SIG-M5 (cell line): ENCODE results near the gene NACC1.
A peak's percentile ranks its signal among the peaks of the same experiment; 100 is the strongest.
"Not testable (repeated sequence)": the region's sequence is repeated elsewhere in the genome, so short reads cannot be mapped to it uniquely, and the experiment has no call there.

Experiments
- DNase-seq: peaks from one replicate; lab custom pipeline; 2025; lab: John Stamatoyannopoulos, UW

The NACC1 gene

DNA sequence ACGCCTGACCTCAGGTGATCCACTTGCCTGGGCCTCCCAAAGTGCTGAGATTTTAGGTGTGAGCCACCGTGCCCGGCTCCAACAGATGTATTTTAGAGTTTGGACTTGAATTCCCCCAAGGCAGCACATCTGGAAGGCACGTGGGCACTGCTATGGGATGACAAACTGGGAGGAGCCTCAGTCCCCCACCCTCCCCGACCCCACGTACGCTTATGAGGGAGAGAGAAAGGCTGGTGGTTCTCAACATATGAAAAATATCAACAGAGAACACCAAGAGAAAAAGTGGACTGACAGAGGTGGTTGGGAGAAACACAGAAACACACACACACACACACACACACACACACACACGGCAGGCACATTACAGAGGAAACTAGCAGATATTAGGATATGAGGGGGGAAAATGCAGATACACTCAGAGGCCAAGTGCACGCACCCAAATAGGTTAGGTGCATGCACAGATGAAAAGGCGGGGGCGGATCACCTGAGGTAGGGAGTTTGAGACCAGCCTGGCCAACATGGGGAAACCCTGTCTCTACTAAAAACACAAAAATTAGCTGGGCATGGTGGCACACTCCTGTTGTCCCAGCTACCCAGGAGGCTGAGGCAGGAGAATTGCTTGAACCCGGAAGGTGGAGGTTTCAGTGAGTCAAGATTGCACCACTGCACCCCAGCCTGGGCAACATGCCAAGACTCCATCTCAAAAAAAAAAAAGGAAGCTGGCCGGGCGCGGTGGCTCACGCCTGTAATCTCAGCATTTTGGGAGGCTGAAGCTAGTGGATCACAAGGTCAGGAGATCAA lies 28.9 kb downstream of the NACC1 start:
- DNase-seq = no peak

DNA sequence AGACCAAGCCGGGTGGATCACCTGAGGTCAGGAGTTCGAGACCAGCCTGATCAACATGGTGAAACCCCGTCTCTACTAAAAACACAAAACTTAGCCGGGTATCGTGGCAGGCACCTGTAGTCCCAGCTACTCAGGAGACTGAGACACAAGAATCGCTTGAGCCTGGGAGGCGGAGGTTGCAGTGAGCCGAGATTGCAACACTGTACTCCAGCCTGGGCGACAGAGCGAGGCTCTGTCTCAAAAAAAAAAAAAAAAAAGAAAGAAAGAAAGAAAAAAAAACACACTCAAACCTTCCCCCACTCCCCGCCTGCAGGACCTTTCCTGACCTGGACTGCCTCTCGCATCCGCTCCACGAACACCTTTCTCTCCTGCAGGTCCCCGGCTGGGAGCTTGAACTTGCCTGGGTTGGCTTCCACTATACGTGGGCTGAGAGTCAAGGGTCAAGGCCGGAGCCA lies 31.1 kb downstream of the NACC1 start:
- not testable (repeated sequence) for DNase-seq

DNA sequence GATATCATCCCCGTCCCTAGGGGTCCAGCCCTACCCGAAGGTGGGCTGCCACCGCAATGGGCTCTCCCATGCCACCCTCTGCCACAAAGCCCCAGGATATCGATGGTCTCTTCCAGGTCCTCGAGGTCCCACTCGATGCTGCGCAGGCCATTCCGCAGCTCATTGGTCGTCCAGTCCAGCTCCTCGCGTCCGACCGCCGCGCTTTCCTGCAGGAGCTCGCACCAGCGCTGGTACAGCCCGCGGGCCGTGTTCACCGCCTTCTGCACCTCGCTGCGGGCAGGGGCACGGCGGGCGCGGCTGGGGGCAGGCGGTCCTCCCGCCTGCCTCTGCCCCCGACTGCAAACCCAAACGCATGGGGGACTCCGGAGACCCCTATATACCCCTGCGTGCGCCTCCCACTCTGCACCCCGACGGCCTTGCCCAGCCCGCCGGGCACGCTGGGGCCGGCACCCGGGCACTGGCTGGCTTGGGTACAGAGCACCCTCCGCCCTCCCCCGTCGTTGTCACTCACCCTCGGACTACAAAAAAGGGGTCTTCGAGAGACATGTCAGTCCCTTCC lies 31.6 kb downstream of the NACC1 start:
- no peak for DNase-seq

DNA sequence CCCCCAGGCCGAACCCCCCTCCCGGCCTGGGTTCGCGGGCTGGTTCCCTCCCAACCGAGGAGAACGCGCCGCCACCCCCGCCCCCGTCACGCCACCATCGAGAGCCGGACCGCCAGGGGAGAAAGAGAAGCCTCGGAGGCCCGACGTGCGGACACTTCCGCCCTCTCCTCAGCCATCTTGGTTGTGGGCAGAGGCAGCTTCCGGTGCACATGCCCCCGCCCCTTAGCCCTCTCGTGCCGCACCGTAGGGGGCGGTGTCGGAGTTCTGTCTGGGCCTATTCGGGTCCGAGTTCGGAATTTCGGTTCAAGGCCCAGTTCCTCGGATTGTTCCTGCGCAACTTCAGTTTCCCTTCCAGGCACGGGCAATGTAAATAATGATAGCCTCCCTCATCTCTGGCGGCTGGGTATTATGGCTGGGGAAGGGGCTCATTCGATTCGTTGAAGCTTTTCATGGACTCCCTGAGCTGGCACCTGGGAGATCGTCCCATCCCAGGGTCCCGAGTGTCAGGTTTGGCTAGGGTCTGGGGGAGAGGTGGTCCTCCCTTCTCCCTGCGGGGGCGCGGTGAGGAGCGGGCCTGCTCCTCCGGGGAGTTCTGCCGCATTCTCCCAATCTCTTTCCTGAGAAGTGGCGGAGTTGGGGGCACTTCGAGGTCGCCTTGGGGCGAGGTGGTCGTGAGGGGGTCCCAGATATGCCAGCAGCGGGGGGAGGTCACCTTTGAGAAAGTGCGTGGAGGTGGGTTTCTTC lies 32.3 kb downstream of the NACC1 start, which contains the start of the genes IER2 and STX10:
IER2 (plus strand) TSS at position 225 of the 744 bp plus-strand sequence. CDS start 2,776 bp downstream, outside the sequence.
STX10 (minus strand) TSS at position 189 of the 744 bp plus-strand sequence. CDS start 202 bp downstream, outside the sequence.
- DNase-seq = peak; percentile 63

DNA sequence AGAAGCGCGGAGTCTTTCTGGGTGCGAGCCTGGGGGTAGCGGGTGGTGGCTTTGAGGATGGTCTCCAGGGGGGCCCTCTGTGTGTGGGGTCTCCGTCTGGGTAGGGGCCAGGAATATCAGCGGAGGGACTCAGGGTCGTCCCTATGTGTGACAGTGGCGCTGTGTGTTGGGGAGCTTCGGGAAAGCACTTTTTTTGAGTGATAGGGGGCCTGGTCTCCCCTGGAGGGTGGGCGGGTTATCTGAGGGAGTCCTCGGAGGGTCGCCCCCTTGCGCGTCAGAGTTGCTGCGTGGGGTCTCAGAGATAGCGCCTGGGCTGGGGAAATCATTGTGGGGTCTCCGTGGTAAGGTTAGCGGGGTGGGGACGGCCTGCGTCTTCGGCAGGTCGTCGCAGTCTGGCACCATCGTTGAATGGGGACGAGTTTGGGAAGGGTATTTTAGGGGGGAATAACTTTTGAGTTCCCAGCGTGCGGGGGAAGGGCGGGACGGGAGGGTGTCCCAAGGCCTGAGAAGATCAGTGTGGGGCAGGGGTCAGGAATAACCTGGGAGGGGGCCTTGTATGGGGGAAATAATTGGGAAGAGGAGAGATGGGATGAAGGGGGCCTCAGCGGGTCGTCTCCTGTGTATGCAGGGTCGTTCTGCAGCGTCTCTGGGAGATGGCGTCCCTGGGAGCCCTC lies 33.0 kb downstream of the NACC1 start:
- no peak for DNase-seq

DNA sequence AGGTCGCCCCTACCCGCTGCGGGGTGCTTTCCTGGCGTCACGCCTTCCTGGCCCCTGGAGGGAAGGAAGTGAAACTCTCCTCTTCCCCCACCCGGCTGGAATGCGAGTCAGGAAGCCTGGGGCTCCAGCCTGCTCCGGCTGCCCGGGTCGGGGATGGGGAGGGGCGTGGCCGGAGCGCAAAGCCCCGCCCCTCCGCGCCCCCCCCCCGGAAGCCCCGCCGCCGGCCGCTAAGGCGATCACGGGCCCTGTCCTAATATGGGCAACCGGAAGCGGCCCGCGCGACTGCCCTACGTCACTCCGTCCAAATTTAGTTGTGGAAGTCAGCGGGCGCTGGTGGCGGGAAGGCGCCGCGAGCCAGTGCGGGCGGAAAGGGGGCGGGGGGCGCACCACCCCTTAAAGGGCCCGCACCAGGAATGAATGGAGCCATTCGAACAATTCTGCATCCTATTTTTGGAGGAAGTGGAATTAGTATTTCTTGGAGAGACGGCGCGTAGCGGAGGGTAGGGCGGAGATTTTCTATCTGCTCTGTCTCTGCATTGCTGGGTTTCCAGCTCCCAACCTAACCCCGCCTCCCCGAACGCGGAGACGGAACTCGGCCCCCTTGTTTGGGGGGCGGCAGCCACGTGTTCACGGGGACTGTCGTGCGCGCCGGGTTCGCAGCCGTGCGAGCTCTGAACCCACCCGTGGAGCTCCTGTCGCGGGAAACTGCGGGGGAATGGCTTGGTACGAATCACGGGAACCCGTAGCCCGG lies 33.7 kb downstream of the NACC1 start:
- DNase-seq = peak; percentile 89

DNA sequence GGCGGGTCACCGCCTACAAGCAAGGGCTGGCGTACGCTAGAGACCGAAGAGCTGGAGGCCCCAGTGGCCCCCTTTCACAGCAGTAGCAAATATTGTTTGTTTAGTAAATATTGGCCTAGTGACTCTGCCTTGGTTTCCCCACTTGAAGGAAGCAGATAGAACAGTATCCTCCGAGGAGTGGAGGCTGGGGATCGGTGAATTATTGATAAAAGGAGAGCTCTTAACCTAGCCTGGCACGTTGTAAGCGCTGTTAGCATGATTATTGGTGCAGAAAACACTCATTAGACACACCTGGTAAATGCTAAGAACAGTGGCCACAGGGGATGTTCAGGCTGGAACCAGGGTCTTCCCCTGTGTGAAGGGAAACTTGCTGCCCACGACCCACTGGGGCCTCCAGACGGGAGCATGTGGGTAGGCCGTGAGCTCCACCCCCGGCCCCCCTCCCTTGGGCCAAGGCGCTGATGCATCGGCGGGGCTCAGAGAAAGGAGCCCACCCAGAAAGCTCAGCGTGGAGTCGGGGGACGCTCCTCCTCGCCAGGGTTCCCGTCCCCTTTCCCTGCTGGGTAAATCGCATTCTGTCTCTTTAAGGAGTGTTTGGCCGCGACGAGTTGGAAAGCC lies 34.4 kb downstream of the NACC1 start:
- DNase-seq = no peak

DNA sequence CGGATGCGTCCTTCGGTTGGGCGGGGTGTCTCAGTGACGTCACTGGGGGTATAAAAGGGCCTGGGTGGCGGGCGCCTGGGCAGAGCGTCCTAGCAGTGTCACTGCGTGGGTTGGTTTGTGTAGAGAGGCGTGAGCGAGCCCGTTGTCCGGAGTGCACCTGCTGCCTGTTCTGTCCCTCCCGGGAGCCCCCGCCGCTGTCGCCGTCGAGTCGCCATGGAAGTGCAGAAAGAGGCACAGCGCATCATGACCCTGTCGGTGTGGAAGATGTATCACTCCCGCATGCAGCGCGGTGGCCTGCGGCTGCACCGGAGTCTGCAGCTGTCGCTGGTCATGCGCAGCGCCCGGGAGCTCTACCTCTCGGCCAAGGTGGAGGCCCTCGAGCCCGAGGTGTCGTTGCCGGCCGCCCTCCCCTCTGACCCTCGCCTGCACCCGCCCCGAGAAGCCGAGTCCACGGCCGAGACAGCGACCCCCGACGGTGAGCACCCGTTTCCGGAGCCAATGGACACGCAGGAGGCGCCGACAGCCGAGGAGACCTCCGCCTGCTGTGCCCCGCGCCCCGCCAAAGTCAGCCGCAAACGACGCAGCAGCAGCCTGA lies 35.0 kb downstream of the NACC1 start:
- peak; percentile 55 for DNase-seq

DNA sequence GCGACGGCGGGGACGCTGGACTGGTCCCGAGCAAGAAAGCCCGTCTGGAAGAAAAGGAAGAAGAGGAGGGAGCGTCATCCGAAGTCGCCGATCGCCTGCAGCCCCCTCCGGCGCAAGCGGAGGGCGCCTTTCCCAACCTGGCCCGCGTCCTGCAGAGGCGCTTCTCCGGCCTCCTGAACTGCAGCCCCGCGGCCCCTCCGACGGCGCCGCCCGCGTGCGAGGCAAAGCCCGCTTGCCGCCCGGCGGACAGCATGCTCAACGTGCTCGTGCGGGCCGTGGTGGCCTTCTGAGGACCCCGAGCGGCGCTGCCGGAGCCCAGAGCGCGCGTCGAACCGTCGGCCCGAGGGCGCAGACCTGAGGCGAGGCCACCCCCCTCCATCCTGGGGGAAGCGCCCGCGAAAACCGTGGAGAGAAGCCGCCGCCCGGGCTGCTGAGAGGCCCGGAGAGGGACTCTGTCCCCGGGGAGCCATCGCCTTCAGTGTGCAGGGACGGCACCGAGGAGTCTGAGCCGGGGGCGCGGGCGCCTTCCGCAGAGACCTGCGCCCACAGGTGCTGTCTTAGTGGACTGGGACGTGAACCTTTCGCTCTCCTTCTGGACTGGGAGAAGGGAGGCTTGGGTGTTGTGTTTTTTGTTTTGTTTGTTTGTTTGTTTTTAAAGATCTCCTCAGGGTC lies 35.6 kb downstream of the NACC1 start:
- DNase-seq = no peak

DNA sequence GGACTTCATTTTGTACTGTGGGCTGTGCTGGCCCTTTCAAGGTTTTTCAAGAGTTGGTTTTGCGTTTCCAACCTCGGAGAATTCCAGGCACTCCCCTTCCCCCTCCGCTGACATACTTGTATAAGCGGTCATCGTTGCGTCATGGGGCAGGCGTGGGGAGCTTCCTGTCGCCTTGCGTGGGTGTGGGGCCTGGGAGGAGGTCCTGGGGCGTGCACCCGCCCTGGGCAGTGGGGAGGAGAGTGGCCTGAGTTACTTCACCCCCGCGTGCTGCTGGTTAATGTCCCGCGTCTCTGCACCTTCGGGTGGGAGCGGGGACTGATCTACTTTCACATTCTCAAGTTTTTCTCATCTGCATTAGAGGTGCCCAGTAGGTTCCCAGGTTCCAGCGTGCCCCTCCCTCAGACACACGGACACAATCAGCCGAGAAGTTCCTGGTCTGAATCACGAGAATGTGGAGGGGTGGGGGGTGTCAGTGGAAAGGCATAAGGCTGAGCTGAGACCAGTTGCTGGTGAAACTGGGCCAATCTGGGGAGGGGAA lies 36.2 kb downstream of the NACC1 start:
- no peak for DNase-seq

DNA sequence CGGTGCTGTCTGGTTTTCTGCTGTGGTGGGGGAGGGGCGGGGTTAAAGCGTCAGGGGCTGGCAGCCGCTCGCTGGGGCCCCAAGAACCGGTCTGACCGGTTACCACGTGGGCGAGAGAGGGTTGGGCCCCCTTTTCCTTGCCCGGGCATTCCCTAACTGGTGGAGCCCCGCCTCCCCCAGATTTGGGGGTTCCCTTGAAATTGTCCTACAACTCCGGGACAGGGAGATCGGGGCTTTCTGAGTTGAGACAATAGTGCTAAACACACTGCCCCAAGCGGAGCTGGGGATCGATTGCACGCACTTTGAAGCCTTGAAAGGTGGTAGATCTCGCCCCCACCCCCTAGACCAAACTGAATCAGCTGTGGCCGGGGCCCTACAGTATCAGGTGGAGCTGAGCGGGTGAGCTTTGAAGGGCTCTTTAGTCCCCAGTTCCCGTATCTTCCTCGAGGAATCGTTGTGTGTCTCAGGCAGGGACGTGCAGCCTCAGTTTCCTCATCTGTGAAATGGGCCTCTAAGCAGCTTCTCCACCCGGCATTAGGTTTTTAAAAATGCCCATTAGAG lies 36.9 kb downstream of the NACC1 start:
- no peak for DNase-seq

DNA sequence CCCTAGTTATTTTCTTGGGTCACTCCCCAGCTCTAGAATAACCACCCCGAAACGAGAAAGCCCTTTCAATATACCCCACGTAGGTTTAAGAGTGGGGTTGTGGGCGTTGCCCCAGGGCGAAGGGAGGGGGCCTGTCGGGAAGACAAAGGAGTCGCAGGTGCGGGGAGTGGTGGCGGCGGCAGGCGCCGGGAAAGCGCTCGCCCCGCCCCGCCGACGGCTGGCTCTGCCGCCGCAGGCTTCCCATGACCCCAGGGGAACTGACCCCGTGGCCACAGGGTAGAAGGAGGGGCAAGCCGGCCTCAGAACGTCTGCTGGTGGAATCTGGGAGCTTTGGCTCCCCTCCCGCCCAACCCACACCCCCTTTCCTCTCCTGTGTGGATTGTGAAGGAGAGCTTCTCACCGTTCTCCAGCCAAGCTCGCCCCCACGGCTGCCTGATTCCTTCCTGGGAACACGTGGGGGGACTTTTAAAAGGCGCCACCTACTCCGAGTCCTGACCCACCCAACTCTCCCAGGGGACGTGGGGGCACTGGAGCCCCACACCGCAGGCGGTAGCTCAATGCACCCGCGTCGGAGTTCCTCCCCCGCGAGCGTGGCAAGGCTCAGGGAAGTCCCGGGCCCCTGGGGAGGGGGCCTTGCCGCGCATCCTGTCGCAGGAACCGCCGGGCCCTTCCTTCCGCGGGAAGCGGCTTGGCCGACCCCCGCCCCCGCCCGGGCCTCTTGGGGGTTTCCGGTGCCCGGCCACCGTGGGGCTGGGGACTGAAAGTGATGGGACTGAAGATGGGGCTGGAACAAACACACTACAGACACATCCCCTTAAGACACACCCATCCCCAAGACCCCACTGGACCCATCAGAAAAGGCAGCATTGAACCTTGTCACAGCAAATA lies 37.7 kb downstream of the NACC1 start:
- DNase-seq = no peak

DNA sequence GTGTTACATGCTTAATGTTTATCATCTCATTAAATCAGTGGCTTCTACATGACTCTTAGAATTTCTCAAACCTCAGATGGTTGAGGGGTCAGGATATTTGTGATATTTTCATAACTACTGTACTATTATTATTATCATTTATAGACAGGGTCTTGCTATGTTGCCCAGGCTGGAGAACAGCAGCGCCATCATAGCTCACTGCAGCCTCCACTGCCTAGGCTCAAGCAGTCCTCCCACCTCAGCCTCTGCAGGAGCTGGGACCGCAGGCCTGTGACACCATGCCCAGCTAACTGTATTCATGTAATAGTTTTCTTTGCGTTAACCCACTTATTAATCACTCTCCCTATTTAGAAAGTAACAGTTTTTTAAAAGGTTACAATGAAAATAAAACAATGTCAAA lies 41.6 kb downstream of the NACC1 start:
- no peak for DNase-seq

DNA sequence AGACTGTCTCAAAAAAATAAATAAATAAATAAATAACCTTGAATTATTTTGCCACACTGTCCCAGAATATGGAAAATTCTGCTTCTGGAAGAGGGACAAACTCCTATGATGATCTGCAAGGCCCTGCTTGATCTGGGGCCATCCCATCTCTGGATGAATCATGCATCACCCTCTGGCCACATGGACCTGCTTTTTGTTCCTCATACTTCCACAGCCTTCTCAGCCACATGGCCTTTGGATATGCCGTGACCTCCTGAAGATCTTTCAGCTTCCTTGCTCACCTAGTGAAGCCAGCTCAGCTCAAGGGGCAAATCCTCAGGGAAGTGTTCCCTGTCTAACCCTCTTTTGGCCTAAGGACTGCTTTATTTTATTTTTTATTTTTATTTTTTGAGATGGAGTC lies 42.5 kb downstream of the NACC1 start:
- no peak for DNase-seq

DNA sequence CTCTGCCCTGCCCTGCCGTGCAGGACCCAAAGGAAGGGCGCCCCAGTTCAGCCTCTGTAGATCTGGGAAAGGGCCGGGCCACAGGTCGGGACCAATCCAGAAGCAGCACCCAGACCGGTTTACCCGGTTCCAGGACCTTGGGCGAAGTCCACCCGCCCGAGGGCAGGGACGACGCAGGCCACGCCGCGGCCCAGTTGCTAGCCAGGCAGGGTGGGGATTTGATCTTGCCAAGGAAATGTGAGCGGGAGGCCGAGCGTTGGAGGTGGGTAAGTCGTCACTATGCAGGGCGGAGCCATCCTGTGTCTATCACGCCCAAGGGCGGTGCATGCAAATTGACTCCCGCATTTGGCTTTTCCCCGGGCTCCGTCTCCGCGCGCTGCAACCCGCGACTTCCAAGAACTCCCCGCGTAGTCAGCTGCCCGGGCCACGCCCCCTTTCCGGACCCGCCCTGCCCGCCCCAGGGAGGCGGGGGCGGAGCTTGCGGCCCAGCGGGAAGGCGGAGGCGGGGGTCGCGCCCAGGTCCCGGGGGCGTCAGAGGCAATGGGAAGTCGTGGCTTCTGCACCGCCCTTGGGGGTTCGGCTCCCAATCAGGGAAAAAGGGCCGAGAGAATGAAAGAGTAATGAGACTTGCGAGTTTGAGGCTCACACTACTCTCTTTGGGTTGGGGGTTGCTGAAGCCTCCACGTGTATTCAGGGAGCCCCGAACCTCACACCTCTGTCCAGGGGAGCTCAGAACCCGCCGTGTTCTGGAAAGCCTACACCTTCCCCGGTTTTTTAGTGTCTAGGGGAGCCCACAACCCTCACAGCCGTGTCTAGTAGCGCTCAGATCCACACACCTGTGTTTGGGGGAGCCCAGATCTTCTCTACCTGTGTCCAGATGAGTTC lies 44.9 kb downstream of the NACC1 start:
- DNase-seq = peak; percentile 46

DNA sequence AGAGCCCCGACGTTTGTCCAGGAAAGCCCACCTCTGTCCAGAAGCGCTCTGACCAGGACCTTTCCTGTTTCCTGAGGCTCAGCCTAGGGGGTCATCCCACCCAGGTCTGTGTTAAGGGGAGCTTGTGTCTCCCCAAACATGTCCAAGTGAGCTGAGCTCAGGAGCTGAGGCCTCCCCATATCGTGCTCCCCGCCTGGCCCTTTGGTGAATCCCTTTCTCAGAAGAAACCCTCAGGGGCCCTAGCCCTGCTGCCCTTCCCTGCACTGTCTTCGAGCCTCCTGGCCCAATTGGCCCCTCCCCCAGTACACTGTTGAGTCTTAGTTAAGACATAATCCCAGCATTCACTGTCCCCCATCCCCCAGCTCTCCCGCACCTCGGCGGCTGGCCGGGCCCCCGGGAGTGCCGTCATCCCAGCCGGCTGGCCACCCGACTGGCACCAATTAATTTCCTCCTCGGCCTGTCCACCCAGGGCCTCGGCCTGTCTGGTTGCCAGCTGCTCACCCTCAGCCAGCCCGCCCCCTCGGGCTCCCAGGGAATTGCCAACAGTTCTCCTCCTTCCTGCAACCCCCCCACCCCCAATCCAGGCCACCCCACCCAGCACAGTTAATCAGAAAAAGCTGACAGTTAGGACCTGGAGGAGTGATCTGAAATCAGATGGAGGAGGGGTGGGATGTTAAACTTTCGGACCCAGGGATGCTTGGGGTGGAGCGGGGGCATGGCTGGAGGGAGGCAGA lies 45.7 kb downstream of the NACC1 start:
- DNase-seq = no peak
